Stimulated activated CD4-positive, alpha-beta T cell treated with anti-CD3 and anti-CD28 coated beads, Interleukin-12 subunit alpha, Interleukin-12 subunit beta, amount 100 ng/mL, for 48 hours (primary cell): Measurements from ENCODE around the gene GFM2.
"Not testable (repeated sequence)": the region's sequence is repeated elsewhere in the genome, so short reads cannot be mapped to it uniquely, and the experiment has no call there.

Experiments used
- DNase-seq, 3 donors: peaks; one replicate each; pipeline ENCODE4 v3.0.0-alpha.2; 2020; ENCODE audit warnings: low read depth in 2 of 3, low spot score in 1 of 3

The GFM2 gene

GRCh38 chr5:74722271-74722670 is 44.6 kb downstream of the GFM2 start:
- DNase-seq: no peak

GRCh38 chr5:74717596-74717995 is 49.3 kb downstream of the GFM2 start:
- no peak for DNase-seq

- no peak for DNase-seq
Observed at GRCh38 chr5:74693191-74693590, 73.7 kb downstream of the GFM2 start.

- DNase-seq: no peak
Observed at GRCh38 chr5:74686962-74687751, 79.8 kb downstream of the GFM2 start.

GRCh38 chr5:74685979-74686631 is 80.8 kb downstream of the GFM2 start:
- DNase-seq: no peak

GRCh38 chr5:74684900-74685851 is 81.7 kb downstream of the GFM2 start, which contains the start of gene HEXB:
TSS of gene HEXB (plus strand) at chr5:74685233. CDS start at chr5:74685261, 28 bp downstream.
- DNase-seq: peak; percentile 73 to 87 (median 73)

- DNase-seq: no peak
Observed at GRCh38 chr5:74679966-74680365, 87.0 kb downstream of the GFM2 start.

- not testable (repeated sequence) for DNase-seq
Observed at GRCh38 chr5:74679300-74679699, 87.6 kb downstream of the GFM2 start.

- DNase-seq: not testable (repeated sequence)
Observed at GRCh38 chr5:74678123-74678522, 88.8 kb downstream of the GFM2 start.

- not testable (repeated sequence) for DNase-seq
Observed at GRCh38 chr5:74676466-74676865, 90.5 kb downstream of the GFM2 start.

GRCh38 chr5:74673011-74673790 is 93.7 kb downstream of the GFM2 start:
- no peak for DNase-seq

GRCh38 chr5:74672215-74672877 is 94.6 kb downstream of the GFM2 start:
- no peak for DNase-seq
